ENCODE data around the gene PRDX1.
A peak's percentile ranks its signal among the peaks of the same experiment; 100 is the strongest.

Gene PRDX1

DNA sequence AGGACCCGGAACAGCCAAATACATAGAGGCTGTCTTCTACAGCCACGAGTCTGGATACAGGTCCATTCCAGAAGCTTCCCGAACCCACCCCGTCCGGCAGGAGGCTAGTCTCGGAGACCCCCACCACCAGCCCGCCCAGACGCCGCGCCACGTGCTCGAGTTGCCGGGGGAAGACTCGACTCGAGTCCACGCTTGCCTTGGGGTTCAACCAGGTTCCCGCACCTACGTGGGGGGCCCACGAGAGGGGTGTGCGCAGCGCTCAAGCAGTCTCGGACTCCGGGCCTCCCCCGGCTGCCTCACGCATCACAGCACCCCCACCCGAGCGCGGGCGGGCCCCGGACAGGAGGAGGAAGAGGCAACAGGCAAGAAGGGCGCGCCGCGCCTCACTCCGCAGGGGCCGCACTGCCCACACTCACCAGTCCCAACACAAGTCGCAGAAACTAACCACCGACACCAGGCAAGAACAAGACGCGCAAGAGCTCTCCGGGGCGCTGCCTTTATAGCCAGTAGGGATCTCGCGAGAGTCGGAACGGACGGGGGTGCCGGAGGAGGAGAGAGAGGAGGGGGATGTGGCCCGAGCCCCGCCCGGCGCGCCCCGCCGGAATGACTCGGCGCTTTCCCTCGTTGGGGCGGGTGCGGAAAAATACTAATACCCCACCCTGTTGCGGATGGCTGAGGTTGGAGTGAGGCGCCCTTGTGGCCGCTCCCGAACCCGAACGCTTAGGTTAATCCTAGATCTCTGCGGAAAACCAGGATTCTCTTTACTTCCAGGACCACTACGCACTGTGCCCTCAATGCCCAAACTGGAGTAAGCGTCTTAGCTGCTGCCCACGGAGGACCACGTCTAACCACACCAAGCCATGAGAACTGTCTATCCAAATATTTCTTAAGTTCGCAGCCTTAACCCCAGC, at the start of gene PRDX1:
PRDX1 (minus strand) TSS at position 472 of the 911 bp plus-strand sequence. CDS start 2,841 bp downstream, outside the sequence.
- DNase-seq, result peak; percentile 97

DNA sequence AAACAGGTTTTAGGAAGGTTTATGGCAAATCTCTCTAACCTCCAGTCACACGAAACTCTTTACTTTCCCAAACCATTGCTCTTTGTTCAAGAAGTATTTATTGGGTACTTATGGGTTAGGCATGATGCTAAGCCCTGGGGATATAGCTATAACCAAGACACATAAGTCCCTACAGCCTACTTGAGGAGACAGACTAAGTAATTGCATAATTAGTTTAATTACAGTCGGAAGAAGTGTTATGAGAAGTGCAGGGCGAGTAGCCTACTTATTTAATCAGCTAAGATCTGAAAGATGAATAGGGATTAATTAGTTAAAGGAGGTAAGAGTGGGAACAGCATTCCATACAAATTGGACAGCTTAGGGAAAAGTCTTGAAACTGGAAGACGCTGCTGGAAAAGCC, 48.9 kb upstream of the PRDX1 start:
- DNase-seq, result no peak

DNA sequence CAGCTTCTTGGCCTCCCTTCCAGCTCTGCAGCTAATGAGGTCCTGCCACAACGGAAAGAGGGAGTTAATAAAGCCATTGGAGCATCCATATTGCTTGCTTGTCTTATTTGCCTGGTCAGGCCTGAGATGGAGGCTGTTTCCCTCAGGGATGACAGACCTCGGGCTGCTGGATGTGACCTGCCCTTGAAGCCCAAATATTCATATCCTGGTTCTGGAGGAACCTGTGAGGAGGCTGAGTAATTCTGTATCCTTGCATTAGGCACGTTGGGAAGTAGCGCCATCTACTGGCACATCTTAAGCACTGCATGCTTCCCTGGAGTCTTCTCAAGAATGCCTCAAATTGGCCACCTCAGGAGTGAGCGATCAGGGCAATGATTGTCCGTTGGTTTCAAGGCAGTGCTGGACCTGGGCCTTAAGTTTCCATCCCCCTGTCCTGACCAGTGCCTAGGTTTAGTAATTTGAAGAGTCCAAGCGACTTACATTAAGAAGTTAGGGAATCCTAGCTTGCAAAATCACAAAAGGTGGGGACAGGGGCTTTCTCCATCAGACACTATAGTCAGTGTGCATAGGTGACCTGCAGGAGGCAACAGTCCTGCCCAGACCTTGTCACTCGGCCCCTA, 48.4 kb upstream of the PRDX1 start:
- DNase-seq, result peak; percentile 81

DNA sequence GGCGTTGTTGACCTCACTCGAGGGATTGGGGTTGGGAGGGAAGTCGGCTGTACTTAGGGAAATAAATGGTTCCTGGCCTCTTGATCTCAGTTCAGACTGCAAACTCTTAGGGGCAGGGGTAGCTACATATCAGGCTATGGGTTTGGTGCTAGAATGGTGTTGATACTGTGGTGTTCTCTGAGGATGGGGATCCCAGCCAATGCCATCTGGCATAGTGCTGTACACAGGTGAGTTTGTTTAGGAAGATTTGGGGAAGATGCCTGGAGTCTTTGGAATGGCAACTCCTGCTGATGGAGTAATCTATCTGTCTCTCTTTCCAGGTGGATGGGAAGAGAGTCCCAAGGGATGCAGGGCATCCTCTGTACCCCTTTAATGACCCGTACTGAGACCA, 47.9 kb upstream of the PRDX1 start:
- DNase-seq, result no peak

DNA sequence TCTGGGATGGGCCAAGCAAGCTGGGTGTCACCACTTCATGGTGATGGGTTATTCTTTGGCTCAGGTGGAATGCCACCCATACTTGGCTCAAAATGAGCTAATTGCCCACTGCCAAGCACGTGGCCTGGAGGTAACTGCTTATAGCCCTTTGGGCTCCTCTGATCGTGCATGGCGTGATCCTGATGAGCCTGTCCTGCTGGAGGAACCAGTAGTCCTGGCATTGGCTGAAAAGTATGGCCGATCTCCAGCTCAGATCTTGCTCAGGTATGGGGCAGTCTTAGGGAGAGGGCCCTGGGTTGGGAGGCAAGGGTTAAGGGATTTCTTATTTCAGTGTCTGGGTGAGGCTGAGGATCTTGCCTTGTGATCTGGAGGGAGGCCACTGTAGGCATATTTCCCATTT, 46.7 kb upstream of the PRDX1 start:
- DNase-seq, result no peak

GRCh38 chr1:45567911-45568310, 46.2 kb upstream of the PRDX1 start:
- no peak for DNase-seq

DNA sequence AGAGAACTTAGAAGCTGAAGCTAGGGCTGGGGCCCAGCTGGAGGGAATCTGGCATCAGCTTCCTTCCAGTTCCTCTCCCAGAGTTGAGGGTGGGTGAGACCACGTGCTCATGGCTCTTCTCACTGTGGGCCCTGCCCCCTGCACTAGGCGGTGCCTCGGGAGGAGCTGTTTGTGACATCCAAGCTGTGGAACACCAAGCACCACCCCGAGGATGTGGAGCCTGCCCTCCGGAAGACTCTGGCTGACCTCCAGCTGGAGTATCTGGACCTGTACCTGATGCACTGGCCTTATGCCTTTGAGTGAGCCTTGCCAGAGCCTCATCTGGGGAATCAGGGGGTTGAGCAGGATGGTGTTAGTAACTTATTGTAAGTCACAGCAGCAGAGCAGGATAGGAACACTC, 45.0 kb upstream of the PRDX1 start:
- no peak for DNase-seq

DNA sequence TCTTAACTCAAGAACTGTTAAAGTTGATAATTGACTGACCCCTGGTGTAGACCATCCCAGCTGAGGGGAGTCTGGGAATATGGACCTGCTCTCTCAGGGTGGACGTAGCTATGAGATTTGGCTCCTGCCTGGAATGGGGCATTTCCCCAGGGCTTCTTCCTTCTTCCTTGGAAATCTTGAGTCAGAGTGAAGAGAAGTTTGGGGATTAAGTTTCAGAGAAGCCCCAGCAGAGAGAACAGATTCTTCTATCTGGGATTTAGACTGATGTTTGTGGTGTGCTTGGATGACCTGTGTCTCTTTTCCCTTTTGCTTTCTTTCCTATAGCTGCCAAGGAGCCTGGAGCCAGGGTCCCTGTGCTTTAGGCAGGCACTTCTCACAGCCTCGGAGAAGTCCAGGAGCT, 42.2 kb upstream of the PRDX1 start:
- no peak for DNase-seq

DNA sequence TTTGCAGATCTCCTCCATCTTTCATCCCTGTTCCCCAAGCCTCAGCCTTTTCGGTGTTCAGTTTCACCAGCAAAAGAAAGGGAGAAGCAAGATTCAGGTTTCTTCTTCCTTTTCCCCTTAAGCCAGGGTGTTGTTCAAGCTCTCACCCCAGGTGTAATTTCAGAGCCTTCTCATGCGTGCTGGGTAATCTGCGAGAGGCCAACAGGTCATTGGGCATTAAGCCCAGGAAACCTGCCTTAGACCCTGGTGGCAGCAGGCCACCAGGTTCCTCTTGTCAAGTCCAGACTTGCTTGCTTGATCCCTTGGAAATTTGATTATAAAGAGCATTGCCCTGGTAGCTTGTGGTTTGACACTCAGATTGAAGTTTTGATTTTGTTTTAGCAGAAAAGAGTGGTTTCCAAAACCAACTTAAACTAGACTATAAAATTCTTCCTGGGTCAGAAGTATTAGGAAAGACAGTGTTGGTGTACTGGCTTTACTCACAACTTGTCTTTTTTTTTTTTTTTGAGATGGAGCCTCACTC, 35.8 kb upstream of the PRDX1 start:
- DNase-seq, result no peak

DNA sequence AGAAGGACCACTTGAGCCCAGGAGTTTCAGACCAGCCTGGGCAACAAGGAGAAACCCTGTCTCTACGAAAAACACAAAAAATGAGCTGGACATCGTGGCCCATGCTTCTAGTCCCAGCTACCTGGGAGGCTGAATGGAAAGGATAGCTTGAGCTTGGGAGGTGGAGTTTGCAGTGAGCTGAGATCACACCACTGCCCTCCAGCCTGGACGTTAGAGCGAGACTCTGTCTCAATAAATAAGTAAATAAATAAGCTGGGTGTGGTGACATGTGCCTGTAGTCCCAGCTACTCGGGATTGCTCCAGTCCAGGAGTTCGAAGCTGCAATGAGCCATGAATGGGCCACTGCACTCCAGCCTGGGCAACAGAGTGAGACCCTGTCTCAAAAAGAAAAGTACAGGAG, 32.5 kb upstream of the PRDX1 start:
- DNase-seq, result no peak

DNA sequence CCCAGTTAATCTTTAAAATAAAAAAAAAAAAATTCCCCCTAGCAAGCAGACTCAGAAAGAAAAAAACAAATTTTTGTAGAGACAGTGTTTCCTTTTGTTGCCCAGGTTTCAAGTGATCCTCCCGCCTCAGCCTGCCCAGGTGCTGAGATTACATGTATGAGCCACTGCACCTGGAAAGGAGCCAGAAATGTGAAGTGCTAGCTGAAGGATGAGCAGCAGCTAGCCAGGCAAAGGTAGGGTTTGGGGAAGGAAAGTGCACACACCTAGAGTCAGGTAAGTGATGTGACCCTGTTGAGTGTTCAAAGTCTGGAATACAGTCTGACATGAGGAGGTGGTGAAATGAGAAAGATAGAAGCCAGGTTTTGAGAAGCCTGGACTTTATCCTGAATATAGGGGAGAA, 30.6 kb upstream of the PRDX1 start:
- no peak for DNase-seq

DNA sequence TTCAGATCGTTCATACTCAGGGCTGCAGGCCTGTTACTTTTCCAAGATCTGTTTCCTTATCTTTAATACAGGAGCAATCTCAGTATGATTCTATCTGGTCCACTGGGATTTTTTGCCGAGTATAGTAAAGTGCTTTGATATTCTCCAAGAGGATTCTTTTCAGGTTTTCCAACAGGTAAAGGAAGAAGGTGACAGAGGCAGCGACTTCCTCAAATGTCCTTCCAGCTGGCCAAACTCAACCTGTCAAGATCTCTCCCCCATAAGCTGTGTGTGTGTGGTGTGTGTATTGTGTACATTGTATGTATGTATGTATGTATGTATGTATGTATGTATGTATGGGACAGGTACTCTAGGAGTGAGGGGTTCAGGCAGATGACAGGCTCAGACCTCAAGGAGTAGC, 30.0 kb upstream of the PRDX1 start:
- no peak for DNase-seq

DNA sequence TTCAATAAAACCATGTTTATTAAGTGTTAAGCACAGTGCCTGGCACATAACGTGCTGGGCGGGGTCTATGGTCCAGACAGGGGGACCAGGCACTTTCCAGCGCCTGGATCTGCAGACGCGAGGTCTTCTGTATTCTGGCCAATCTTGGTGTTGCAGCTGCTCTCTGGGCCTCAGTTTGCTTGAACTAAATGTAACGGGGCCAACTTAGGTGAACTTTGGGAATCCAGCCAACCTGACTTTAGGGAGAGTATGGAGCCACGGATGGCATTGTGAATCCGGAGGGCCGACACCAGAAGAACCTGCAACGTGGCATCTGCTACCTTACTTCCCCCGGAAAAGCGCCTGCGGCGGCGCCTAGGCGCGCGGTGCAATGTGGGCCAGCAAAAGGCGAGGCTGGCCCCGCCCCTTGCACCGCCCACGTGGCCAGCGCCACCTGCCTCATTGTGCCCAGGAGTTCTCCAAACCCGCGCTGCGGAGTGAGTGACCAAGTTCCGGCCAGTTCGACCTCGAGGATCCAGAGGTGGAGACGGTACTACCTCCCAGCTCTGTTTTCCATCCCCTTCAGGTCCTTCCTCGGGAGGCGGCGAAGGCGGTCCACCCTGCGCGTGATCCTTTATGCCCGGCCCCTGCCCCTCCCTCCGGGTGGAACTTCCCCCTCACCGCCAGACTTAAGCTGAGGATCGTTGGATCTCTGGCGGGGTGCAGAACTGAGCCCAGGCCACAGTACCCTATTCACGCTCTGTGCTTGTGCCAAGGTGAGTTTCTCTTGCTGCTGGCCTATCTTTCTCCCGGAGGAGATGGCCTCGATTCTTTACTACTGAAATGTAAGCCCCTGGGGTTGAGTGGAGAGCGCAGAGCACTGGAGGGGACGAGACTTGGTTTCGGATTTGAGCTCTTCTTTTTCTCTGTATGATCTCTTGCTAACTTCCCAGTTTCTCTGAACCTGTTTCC, 29.0 kb upstream of the PRDX1 start, which contains the start of gene AKR1A1:
AKR1A1 (plus strand) TSS at position 426 of the 951 bp plus-strand sequence. CDS start 10,969 bp downstream, outside the sequence.
- DNase-seq, result peak; percentile 85

GRCh38 chr1:45545553-45546310, 24.0 kb upstream of the PRDX1 start:
- DNase-seq, result no peak

GRCh38 chr1:45545019-45545493, 23.4 kb upstream of the PRDX1 start:
- no peak for DNase-seq

DNA sequence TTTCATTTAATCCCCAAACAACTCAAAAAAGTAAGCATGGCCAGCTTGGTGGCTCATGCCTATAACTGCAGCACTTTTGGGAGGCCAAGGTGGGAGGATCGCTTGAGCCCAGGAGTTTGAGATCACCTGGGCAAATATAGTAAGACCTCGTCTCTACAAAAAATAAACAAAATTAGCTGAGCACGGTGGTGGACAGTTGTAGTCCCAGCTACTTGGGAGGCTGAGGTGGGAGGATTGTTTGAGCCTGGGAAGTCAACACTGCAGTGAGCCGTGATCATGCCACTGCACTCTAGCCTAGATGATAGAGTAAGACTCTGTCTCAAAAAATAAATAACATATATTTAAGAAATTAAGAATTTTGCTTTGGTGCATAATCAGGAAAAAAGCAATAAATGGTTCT, 22.8 kb upstream of the PRDX1 start:
- no peak for DNase-seq

DNA sequence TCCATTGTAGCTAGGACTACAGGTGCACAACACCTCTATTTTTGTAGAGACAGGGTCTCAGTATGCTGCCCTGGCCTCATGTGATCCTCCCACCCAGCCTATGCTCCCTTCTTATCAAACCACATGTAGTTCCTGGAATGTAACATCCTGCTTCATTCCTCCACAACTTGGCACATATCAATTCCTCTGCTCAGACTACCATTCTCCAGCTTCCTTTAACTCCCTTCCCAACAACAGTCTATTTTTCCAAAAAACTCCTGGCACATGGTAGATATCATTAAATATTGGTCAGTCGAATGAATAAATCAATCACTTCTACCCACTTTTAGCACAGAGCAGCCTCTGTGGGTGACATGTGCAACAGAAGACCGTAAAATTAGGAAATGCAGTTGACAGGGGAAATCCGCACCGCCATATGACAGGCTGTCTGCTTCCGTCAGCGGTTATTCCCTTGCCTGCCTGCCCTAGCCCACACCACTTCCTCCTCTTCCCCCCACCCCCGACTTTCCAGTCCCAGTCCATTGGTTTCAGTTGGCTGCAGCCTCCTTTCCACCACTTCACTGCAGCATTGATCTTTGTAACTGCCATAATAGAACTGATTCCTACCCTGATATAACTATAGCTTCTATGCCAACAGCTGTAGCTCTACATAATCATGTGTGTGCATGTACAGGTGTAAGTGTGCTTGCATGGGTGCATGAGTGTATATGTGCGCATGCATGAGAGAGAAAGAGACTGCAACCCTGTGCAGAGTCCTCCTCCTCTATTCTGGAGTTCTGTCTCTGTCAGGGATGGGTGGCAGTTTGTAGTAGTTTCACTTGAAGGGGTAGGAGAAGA, 22.1 kb upstream of the PRDX1 start:
- peak; percentile 83 for DNase-seq

DNA sequence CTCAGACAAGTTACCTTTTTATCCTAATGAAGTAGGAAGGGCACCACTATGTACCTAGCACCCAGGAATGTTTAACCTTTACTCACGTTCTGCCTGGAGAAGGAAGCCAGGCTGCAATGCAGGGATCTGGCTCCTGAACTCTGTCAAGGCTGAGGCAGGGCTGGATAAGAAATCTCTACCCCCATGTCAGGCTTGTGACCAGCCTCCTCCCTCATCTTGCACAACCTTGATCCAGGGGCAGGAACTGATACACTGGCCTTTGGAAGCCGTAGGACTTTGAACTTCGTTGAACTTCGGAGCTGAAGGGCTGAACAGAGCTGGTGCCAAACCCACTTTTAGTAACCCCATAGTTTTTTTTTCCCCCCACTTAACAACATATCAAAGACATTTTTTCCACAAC, 20.9 kb upstream of the PRDX1 start:
- no peak for DNase-seq

GRCh38 chr1:45541193-45541592, 19.5 kb upstream of the PRDX1 start:
- no peak for DNase-seq

GRCh38 chr1:45536886-45537285, 15.2 kb upstream of the PRDX1 start:
- DNase-seq, result no peak
